Activated T-helper 2 cell treated with anti-CD3 and anti-CD28 coated beads, Interferon-gamma antibody, Interleukin-2, Interleukin-4, amounts not matched to agents 10 μg/mL and 5 μg/mL and 100 μg/mL, durations not matched to agents 14 hours and 24 hours and 36 hours (primary cell): Measurements from ENCODE around the gene FEM1A. TPM values are rescaled to one million over a fixed set of nuclear protein-coding genes. Genes with fewer than 3 reads are reported as not detected.
"Not testable (repeated sequence)": the region's sequence is repeated elsewhere in the genome, so short reads cannot be mapped to it uniquely, and the experiment has no call there.

Source experiments
- DNase-seq: peaks from one replicate; pipeline ENCODE4 v3.0.0; 2021; ENCODE audit warnings: low spot score
- H3K27ac Mint-ChIP-seq: one replicate; pipeline ENCODE4 v1.8.0; 2021; ENCODE audit warnings: mixed read lengths
- H3K27me3 Mint-ChIP-seq: one replicate; pipeline ENCODE4 v1.8.0; 2021; ENCODE audit warnings: low read depth, mixed read lengths
- H3K36me3 Mint-ChIP-seq: one replicate; pipeline ENCODE4 v1.8.0; 2021; ENCODE audit warnings: low read depth, mixed read lengths
- H3K4me1 Mint-ChIP-seq: one replicate; pipeline ENCODE4 v1.8.0; 2021; ENCODE audit warnings: low read depth, mixed read lengths
- H3K4me3 Mint-ChIP-seq: one replicate; pipeline ENCODE4 v1.8.0; 2021; ENCODE audit warnings: low read depth, mild to moderate bottlenecking, moderate library complexity, mixed read lengths
- H3K9me3 Mint-ChIP-seq: one replicate; pipeline ENCODE4 v1.8.0; 2021; ENCODE audit warnings: mixed read lengths
- intact Hi-C: fragments of 100-400 bp; cut with micrococcal nuclease; formaldehyde crosslinking; loops from one replicate; pipeline ENCODE4 v1.15.1; 2023
- total RNA-seq: library from RNA; stranded (reverse); gene quantifications from 2 replicates; pipeline ENCODE4 v1.2.3, GENCODE V29; 2022

FEM1A gene
- total RNA-seq, 1 donor from 2014 or later, result 18.6 TPM

- H3K27me3 Mint-ChIP-seq, H3K36me3 Mint-ChIP-seq, intact Hi-C loops, H3K9me3 Mint-ChIP-seq, H3K4me1 Mint-ChIP-seq, DNase-seq, H3K27ac Mint-ChIP-seq, H3K4me3 Mint-ChIP-seq: not testable (repeated sequence)
These were observed 13.6 kb downstream of the FEM1A start for GRCh38 chr19:4805140-4805539.

GRCh38 chr19:4806384-4806783 lies 14.8 kb downstream of the FEM1A start:
- H3K4me3 Mint-ChIP-seq, result no peak overlapping the region
- H3K27me3 Mint-ChIP-seq, result no peaks in the 10 kb centered on the region
- intact Hi-C loops, result no loop called here
- H3K27ac Mint-ChIP-seq, result no peak overlapping the region
- DNase-seq, result no peak
- H3K9me3 Mint-ChIP-seq, result no peaks in the 10 kb centered on the region
- no peaks in the 10 kb centered on the region for H3K36me3 Mint-ChIP-seq
- peaks cover 2% of the 10 kb centered on the region for H3K4me1 Mint-ChIP-seq

GRCh38 chr19:4807188-4807587 lies 15.7 kb downstream of the FEM1A start:
- Mint-ChIP-seq H3K27ac (no peak overlapping the region), H3K4me1 (peaks cover 2% of the 10 kb centered on the region), H3K9me3 (no peaks in the 10 kb centered on the region), H3K27me3 (no peaks in the 10 kb centered on the region), H3K36me3 (no peaks in the 10 kb centered on the region), H3K4me3 (no peak overlapping the region)
- intact Hi-C loops, result no loop called here
- DNase-seq, result no peak

GRCh38 chr19:4811328-4812131 lies 20.0 kb downstream of the FEM1A start:
- peak overlapping the region; percentile 33 for H3K27ac Mint-ChIP-seq
- H3K4me1 Mint-ChIP-seq, result peaks cover 14% of the 10 kb centered on the region
- H3K36me3 Mint-ChIP-seq, result peaks cover 16% of the 10 kb centered on the region

GRCh38 chr19:4814625-4815425 lies 23.3 kb downstream of the FEM1A start:
- no peaks in the 10 kb centered on the region for H3K27me3 Mint-ChIP-seq
- H3K9me3 Mint-ChIP-seq, result no peaks in the 10 kb centered on the region
- peaks cover 38% of the 10 kb centered on the region for H3K36me3 Mint-ChIP-seq
- peak overlapping the region; percentile 40 for H3K27ac Mint-ChIP-seq
- no peak for DNase-seq
- H3K4me1 Mint-ChIP-seq, result peaks cover 14% of the 10 kb centered on the region
- intact Hi-C loops, result loop anchor here (1.0 to 10.0 kb wide), 3 partner anchors 24 to 220 kb away; partner anchors contain the start of gene FEM1A
- peak overlapping the region; percentile 70 for H3K4me3 Mint-ChIP-seq

More at GRCh38 chr19:4811328-4812131, 20.0 kb downstream of the FEM1A start:
- Mint-ChIP-seq H3K9me3 (no peaks in the 10 kb centered on the region), H3K4me3 (no peak overlapping the region), H3K27me3 (no peaks in the 10 kb centered on the region)
- DNase-seq, result peak; percentile 78
- intact Hi-C loops, result loop anchor here (1.0 to 10.0 kb wide), 2 partner anchors 40 to 223 kb away; no protein-coding TSS in a partner anchor

GRCh38 chr19:4815426-4816201 lies 24.1 kb downstream of the FEM1A start:
- Mint-ChIP-seq H3K36me3 (peaks cover 39% of the 10 kb centered on the region), H3K4me1 (peaks cover 14% of the 10 kb centered on the region), H3K27ac (peak overlapping the region; percentile 40), H3K9me3 (no peaks in the 10 kb centered on the region), H3K27me3 (no peaks in the 10 kb centered on the region), H3K4me3 (peak overlapping the region; percentile 70)
- DNase-seq, result peak; percentile 63
- intact Hi-C loops, result loop anchor here (1.0 to 10.0 kb wide), 3 partner anchors 24 to 219 kb away; partner anchors contain the start of gene FEM1A

GRCh38 chr19:4816202-4816949 lies 24.8 kb downstream of the FEM1A start:
- Mint-ChIP-seq H3K27ac (no peak overlapping the region), H3K27me3 (no peaks in the 10 kb centered on the region), H3K4me1 (peaks cover 12% of the 10 kb centered on the region)

GRCh38 chr19:4816950-4817278 lies 25.4 kb downstream of the FEM1A start:
- Mint-ChIP-seq H3K27ac (peak overlapping the region; percentile 28), H3K4me1 (peaks cover 12% of the 10 kb centered on the region), H3K27me3 (no peaks in the 10 kb centered on the region), H3K4me3 (no peak overlapping the region), H3K9me3 (no peaks in the 10 kb centered on the region), H3K36me3 (peaks cover 43% of the 10 kb centered on the region)
- intact Hi-C loops, result loop anchor here (10.0 kb wide), 1 partner anchor 218 kb away; no protein-coding TSS in a partner anchor
- DNase-seq, result no peak

More at GRCh38 chr19:4816202-4816949, 24.8 kb downstream of the FEM1A start:
- no peak for DNase-seq
- intact Hi-C loops, result loop anchor here (10.0 kb wide), 1 partner anchor 218 kb away; no protein-coding TSS in a partner anchor
- H3K36me3 Mint-ChIP-seq, result peaks cover 41% of the 10 kb centered on the region
- H3K9me3 Mint-ChIP-seq, result no peaks in the 10 kb centered on the region
- H3K4me3 Mint-ChIP-seq, result no peak overlapping the region

GRCh38 chr19:4817467-4818277 lies 26.1 kb downstream of the FEM1A start:
- intact Hi-C loops, result loop anchor here (10.0 kb wide), 1 partner anchor 217 kb away; no protein-coding TSS in a partner anchor
- no peaks in the 10 kb centered on the region for H3K27me3 Mint-ChIP-seq
- no peaks in the 10 kb centered on the region for H3K9me3 Mint-ChIP-seq
- no peak for DNase-seq
- H3K4me3 Mint-ChIP-seq, result no peak overlapping the region
- H3K36me3 Mint-ChIP-seq, result peaks cover 46% of the 10 kb centered on the region
- H3K4me1 Mint-ChIP-seq, result peaks cover 12% of the 10 kb centered on the region
- H3K27ac Mint-ChIP-seq, result no peak overlapping the region

GRCh38 chr19:4821265-4821664 lies 29.7 kb downstream of the FEM1A start:
- intact Hi-C loops, result no loop called here
- Mint-ChIP-seq H3K27me3 (no peaks in the 10 kb centered on the region), H3K36me3 (peaks cover 39% of the 10 kb centered on the region), H3K4me1 (no peaks in the 10 kb centered on the region), H3K4me3 (no peak overlapping the region), H3K9me3 (no peaks in the 10 kb centered on the region), H3K27ac (peak overlapping the region; percentile 9)
- no peak for DNase-seq

- H3K4me1 Mint-ChIP-seq, H3K27ac Mint-ChIP-seq, H3K9me3 Mint-ChIP-seq, H3K4me3 Mint-ChIP-seq, intact Hi-C loops, H3K27me3 Mint-ChIP-seq, DNase-seq: not testable (repeated sequence)
- H3K36me3 Mint-ChIP-seq, result peaks cover 28% of the 10 kb centered on the region
These were observed 30.8 kb downstream of the FEM1A start for GRCh38 chr19:4822354-4822753.
